HEK293 (cell line): ENCODE results near the gene EFNA2.

ENCODE experiments used
- CTCF ChIA-PET: fragments of 350-600 bp; formaldehyde crosslinking; extraction: SDS; loops from one replicate; lab custom pipeline; 2021; ENCODE audit warnings: antibody characterized with exemption; lab: Yijun Ruan, JAX
- POLR2A ChIA-PET: fragments of 300-600 bp; formaldehyde crosslinking; extraction: SDS; loops from one replicate; lab custom pipeline; 2020; ENCODE audit warnings: antibody characterized with exemption, inconsistent platforms; lab: Yijun Ruan, JAX
- H3K27ac ChIP-seq: fragments of 200-500 bp; sonication (Bioruptor generic); 2 replicates; pipeline ENCODE4 v1.5.1; 2014; ENCODE audit warnings: low read depth, low read length, control low read depth, inconsistent platforms; ENCODE audit errors: extremely low read depth
- H3K36me3 ChIP-seq, 2 experiments: fragments of 200-500 bp in 1 of 2; sonication (Bioruptor generic) in 1 of 2; 1 replicate in 1 of 2; 2 replicates in 1 of 2; pipeline ENCODE4 v1.5.1; 2014 to 2017; ENCODE audit warnings: inconsistent platforms in 2 of 2, low read length in 2 of 2; ENCODE audit not compliant: control insufficient read depth in 2 of 2, insufficient read depth in 1 of 2
- H3K4me1 ChIP-seq: fragments of 200-500 bp; sonication (Bioruptor generic); 2 replicates; pipeline ENCODE4 v1.5.1; 2014; ENCODE audit warnings: mild to moderate bottlenecking, low read length, inconsistent platforms; ENCODE audit not compliant: control insufficient read depth, insufficient read depth
- H3K4me3 ChIP-seq: 2 replicates; pipeline ENCODE4 v1.5.1; 2011; ENCODE audit warnings: low read depth, mild to moderate bottlenecking, control low read depth, low read length, moderate library complexity
- H3K9me3 ChIP-seq: fragments of 200-500 bp; sonication (Bioruptor generic); 2 replicates; pipeline ENCODE4 v1.5.1; 2014; ENCODE audit warnings: low read depth, low read length, inconsistent platforms; ENCODE audit not compliant: control insufficient read depth, insufficient read depth
- BCL11A ChIP-seq: fragments of 450-650 bp; formaldehyde crosslinking; IDR thresholded peaks from 2 replicates; pipeline ENCODE4 v1.5.1; 2016; ENCODE audit warnings: low read depth, missing biosample characterization, missing genetic modification characterization
- BCL11B ChIP-seq: fragments of 450-650 bp; formaldehyde crosslinking; IDR thresholded peaks from 2 replicates; pipeline ENCODE4 v1.5.1; 2016; ENCODE audit warnings: low read depth, missing biosample characterization, missing genetic modification characterization
- BCL6B ChIP-seq: fragments of 450-650 bp; formaldehyde crosslinking; IDR thresholded peaks from 2 replicates; pipeline ENCODE4 v1.5.1; 2017; ENCODE audit warnings: missing biosample characterization, missing genetic modification characterization
- GLI4 ChIP-seq: fragments of 450-650 bp; formaldehyde crosslinking; IDR thresholded peaks from 2 replicates; pipeline ENCODE4 v1.5.1; 2016; ENCODE audit warnings: missing biosample characterization, missing genetic modification characterization
- GLIS1 ChIP-seq: fragments of 450-650 bp; formaldehyde crosslinking; IDR thresholded peaks from 2 replicates; pipeline ENCODE4 v1.5.1; 2016; ENCODE audit warnings: missing biosample characterization, missing genetic modification characterization
- GLIS2 ChIP-seq: fragments of 450-650 bp; formaldehyde crosslinking; IDR thresholded peaks from 2 replicates; pipeline ENCODE4 v1.5.1; 2016; ENCODE audit warnings: missing biosample characterization, missing genetic modification characterization
- HIC1 ChIP-seq: fragments of 450-650 bp; formaldehyde crosslinking; IDR thresholded peaks from 2 replicates; pipeline ENCODE4 v1.5.1; 2016; ENCODE audit warnings: missing biosample characterization, missing genetic modification characterization
- KLF1 ChIP-seq: fragments of 450-650 bp; formaldehyde crosslinking; IDR thresholded peaks from 2 replicates; pipeline ENCODE4 v1.5.1; 2016; ENCODE audit warnings: missing biosample characterization, missing genetic modification characterization
- KLF8 ChIP-seq: fragments of 450-650 bp; formaldehyde crosslinking; IDR thresholded peaks from 2 replicates; pipeline ENCODE4 v1.5.1; 2016; ENCODE audit warnings: missing biosample characterization, missing genetic modification characterization
- MZF1 ChIP-seq: fragments of 450-650 bp; formaldehyde crosslinking; IDR thresholded peaks from 2 replicates; pipeline ENCODE4 v1.5.1; 2017; ENCODE audit warnings: missing biosample characterization, missing genetic modification characterization, borderline replicate concordance
- PATZ1 ChIP-seq: fragments of 450-650 bp; formaldehyde crosslinking; IDR thresholded peaks from 2 replicates; pipeline ENCODE4 v1.5.1; 2016; ENCODE audit warnings: missing biosample characterization, missing genetic modification characterization
- WT1 ChIP-seq: fragments of 450-650 bp; formaldehyde crosslinking; IDR thresholded peaks from 2 replicates; pipeline ENCODE4 v1.5.1; 2016; ENCODE audit warnings: missing biosample characterization, missing genetic modification characterization
- ZBTB8A ChIP-seq: fragments of 450-650 bp; formaldehyde crosslinking; IDR thresholded peaks from 2 replicates; pipeline ENCODE4 v1.5.1; 2016; ENCODE audit warnings: missing biosample characterization, missing genetic modification characterization
- ZEB2 ChIP-seq: fragments of 450-650 bp; formaldehyde crosslinking; IDR thresholded peaks from 2 replicates; pipeline ENCODE4 v1.5.1; 2016; ENCODE audit warnings: missing biosample characterization, missing genetic modification characterization
- ZNF202 ChIP-seq: fragments of 450-650 bp; formaldehyde crosslinking; IDR thresholded peaks from 2 replicates; pipeline ENCODE4 v1.5.1; 2016; ENCODE audit warnings: missing biosample characterization, missing genetic modification characterization, borderline replicate concordance
- ZNF280C ChIP-seq: fragments of 450-650 bp; formaldehyde crosslinking; IDR thresholded peaks from 2 replicates; pipeline ENCODE4 v1.5.1; 2016; ENCODE audit warnings: missing biosample characterization, missing genetic modification characterization
- ZNF311 ChIP-seq: fragments of 450-650 bp; formaldehyde crosslinking; IDR thresholded peaks from 2 replicates; pipeline ENCODE4 v1.5.1; 2017; ENCODE audit warnings: missing biosample characterization, missing genetic modification characterization, borderline replicate concordance
- ZNF600 ChIP-seq: fragments of 450-650 bp; formaldehyde crosslinking; IDR thresholded peaks from 2 replicates; pipeline ENCODE4 v1.5.1; 2016; ENCODE audit warnings: missing biosample characterization, missing genetic modification characterization
- ZNF610 ChIP-seq: fragments of 450-650 bp; formaldehyde crosslinking; IDR thresholded peaks from 2 replicates; pipeline ENCODE4 v1.5.1; 2016; ENCODE audit warnings: missing biosample characterization, missing genetic modification characterization, borderline replicate concordance
- ZNF629 ChIP-seq: fragments of 450-650 bp; formaldehyde crosslinking; IDR thresholded peaks from 2 replicates; pipeline ENCODE4 v1.5.1; 2017; ENCODE audit warnings: missing biosample characterization, missing genetic modification characterization
- ZNF747 ChIP-seq: fragments of 450-650 bp; formaldehyde crosslinking; IDR thresholded peaks from 2 replicates; pipeline ENCODE4 v1.5.1; 2016; ENCODE audit warnings: missing biosample characterization, missing genetic modification characterization

Gene EFNA2

GRCh38 chr19:1254530-1255185 is 31.0 kb upstream of the EFNA2 start:
- no peaks in the 10 kb centered on the region for H3K9me3 ChIP-seq
- peak overlapping the region; percentile 100 for H3K27ac ChIP-seq
- TF ChIP-seq WT1 (tag by site-specific recombination) (peak; percentile 12; the same call in 1 of the 2 replicates), BCL11A (peak; percentile 98), BCL11B (tag by site-specific recombination) (peak; percentile 96), GLI4 (no peak)
- peaks cover 21 to 58% of the 10 kb centered on the region in 2 experiments for H3K36me3 ChIP-seq
- ChIA-PET CTCF (interaction anchor here (0.6 to 1.0 kb wide), 3 partner anchors 10 to 38 kb away, joined by 3 to 9 read pairs (median 6); no protein-coding TSS in a partner anchor), POLR2A (interaction anchor here (0.6 to 10.8 kb wide), 3 partner anchors 12 to 19 kb away, joined by 4 to 407 read pairs (median 5); partner anchors contain the start of genes CBARP and CIRBP)
- H3K4me3 ChIP-seq: no peak overlapping the region
- H3K4me1 ChIP-seq: peaks cover 19% of the 10 kb centered on the region

- peak overlapping the region; percentile 100 for H3K27ac ChIP-seq
- POLR2A ChIA-PET: interaction anchor here (0.6 to 10.8 kb wide), 6 partner anchors 11 to 466 kb away, joined by 3 to 407 read pairs (median 4); partner anchors contain the start of genes CBARP, CIRBP and FAM174C
- H3K4me1 ChIP-seq: peaks cover 19% of the 10 kb centered on the region
- CTCF ChIA-PET: interaction anchor here (0.6 to 1.3 kb wide), 6 partner anchors 11 to 37 kb away, joined by 3 to 9 read pairs (median 6); no protein-coding TSS in a partner anchor
- H3K36me3 ChIP-seq: peaks cover 21 to 58% of the 10 kb centered on the region in 2 experiments
- H3K9me3 ChIP-seq: no peaks in the 10 kb centered on the region
- no peak overlapping the region for H3K4me3 ChIP-seq
- TF ChIP-seq PATZ1 (tag by site-specific recombination): peak; percentile 55
- TF ChIP-seq ZNF610 (tag by site-specific recombination): no peak
- peak; percentile 24; the same call in 1 of the 2 replicates for TF ChIP-seq GLIS1 (tag by site-specific recombination)
- peak; percentile 66; the same call in 1 of the 2 replicates for TF ChIP-seq BCL11B (tag by site-specific recombination)
- 0 out of 2 replicates have a peak, but pooled peaks have one; percentile 9 for TF ChIP-seq BCL11A
- no peak for TF ChIP-seq ZNF600
- no peak for TF ChIP-seq ZEB2
- TF ChIP-seq ZNF747 (tag by site-specific recombination): no peak
- no peak for TF ChIP-seq ZNF629
- TF ChIP-seq ZNF280C (tag by site-specific recombination): no peak
- TF ChIP-seq KLF8: peak; percentile 12; the same call in 1 of the 2 replicates
- no peak for TF ChIP-seq ZNF311
- TF ChIP-seq HIC1 (tag by site-specific recombination): peak; percentile 92
- TF ChIP-seq ZBTB8A (tag by site-specific recombination): no peak; the same call in 1 of the 2 replicates
- peak; percentile 74 for TF ChIP-seq GLIS2 (tag by site-specific recombination)
- TF ChIP-seq MZF1 (tag by site-specific recombination): no peak
- TF ChIP-seq KLF1: peak; percentile 34; the same call in 1 of the 2 replicates
- no peak for TF ChIP-seq ZNF202 (tag by site-specific recombination)
- TF ChIP-seq BCL6B (tag by site-specific recombination): no peak
Measured at GRCh38 chr19:1255186-1256161, 30.2 kb upstream of the EFNA2 start.
